GM12878 (cell line): Measurements from ENCODE around the gene BECN2. TPM values are rescaled to one million over a fixed set of nuclear protein-coding genes. Genes with fewer than 3 reads are reported as not detected.

Source experiments
- ATAC-seq: fragments of 200-7000 bp; cut with Tn5 transposase; 3 replicates; pipeline ENCODE4 v1.9.1; 2020; ENCODE audit warnings: mild to moderate bottlenecking, moderate library complexity
- BruUV-seq: library from RNA; stranded (reverse); fragments of 400-500 nt; replicated peaks from 2 replicates; lab custom pipeline; 2021; lab: Mats Ljungman, UMichigan
- CTCF ChIA-PET: fragments of 300-600 bp; sonication (Branson Sonifier 250); formaldehyde crosslinking; extraction: SDS; loops from one replicate; lab custom pipeline; 2021; ENCODE audit warnings: inconsistent platforms; lab: Yijun Ruan, JAX
- POLR2A ChIA-PET: fragments of 350-600 bp; formaldehyde crosslinking; extraction: SDS; loops from one replicate; lab custom pipeline; 2021; ENCODE audit warnings: inconsistent platforms; lab: Charles Lee
- RAD21 ChIA-PET: fragments of 300-600 bp; sonication (Branson Sonifier 250); formaldehyde crosslinking; loops from one replicate; lab custom pipeline; 2023; ENCODE audit warnings: antibody characterized with exemption; ENCODE audit not compliant: unreplicated experiment; lab: Charles Lee
- SMC1A ChIA-PET: fragments of 300-600 bp; sonication (Branson Sonifier 250); formaldehyde crosslinking; loops from one replicate; lab custom pipeline; 2023; ENCODE audit not compliant: unreplicated experiment, uncharacterized antibody; lab: Charles Lee
- DNase-seq: peaks from one replicate; pipeline ENCODE4 v3.0.0-alpha.2; 2011; ENCODE audit warnings: low read depth, low spot score
- FAIRE-seq: peaks from 3 replicates; lab custom pipeline; 2011; peaks lifted over from hg19 to GRCh38; lab: Jason Lieb, UNC
- H2AFZ ChIP-seq: 2 replicates; pipeline ENCODE4 v1.6.0; 2011; ENCODE audit warnings: low read depth, low read length, control low read depth; ENCODE audit not compliant: control insufficient read depth
- H3K27ac ChIP-seq: 2 replicates; pipeline ENCODE4 v1.5.1; 2011; ENCODE audit warnings: control low read depth; ENCODE audit not compliant: control insufficient read depth, insufficient read depth
- H3K27me3 ChIP-seq, 2 experiments: replicated peaks in 1 of 2; 2 replicates each; pipeline versions ENCODE4 v1.6.0 to v1.6.1; 2011; ENCODE audit warnings: low read length in 1 of 2; ENCODE audit not compliant: control insufficient read depth in 2 of 2, insufficient read depth in 2 of 2
- H3K36me3 ChIP-seq, 2 experiments: 2 replicates each; pipeline ENCODE4 v1.5.1; 2011; ENCODE audit warnings: low read length in 1 of 2; ENCODE audit not compliant: control insufficient read depth in 2 of 2, insufficient read depth in 2 of 2
- H3K4me1 ChIP-seq: 2 replicates; pipeline ENCODE4 v1.6.1; 2011; ENCODE audit warnings: mild to moderate bottlenecking, low read length, moderate library complexity, mixed read lengths; ENCODE audit not compliant: control insufficient read depth, insufficient read depth
- H3K4me2 ChIP-seq: 2 replicates; pipeline ENCODE4 v1.6.0; 2011; ENCODE audit warnings: control low read depth; ENCODE audit not compliant: control insufficient read depth, insufficient read depth
- H3K4me3 ChIP-seq: fragments of 200-600 bp; sonication (generic); 2 replicates; pipeline ENCODE4 v1.5.1; 2016
- H3K79me2 ChIP-seq: 2 replicates; pipeline ENCODE4 v1.6.0; 2011; ENCODE audit warnings: low read length; ENCODE audit not compliant: control insufficient read depth, insufficient read depth
- H3K9ac ChIP-seq: 2 replicates; pipeline ENCODE4 v1.8.0; 2011; ENCODE audit warnings: low read length, control low read depth, mixed read lengths; ENCODE audit not compliant: control insufficient read depth, insufficient read depth
- H3K9me3 ChIP-seq: replicated peaks from 3 replicates; pipeline ENCODE4 v1.5.1; 2011; ENCODE audit warnings: mild to moderate bottlenecking, low read length; ENCODE audit not compliant: control insufficient read depth, insufficient read depth
- H4K20me1 ChIP-seq: 2 replicates; pipeline ENCODE4 v1.6.0; 2011; ENCODE audit not compliant: control insufficient read depth, insufficient read depth
- ATF2 ChIP-seq: IDR thresholded peaks from 2 replicates; pipeline ENCODE4 v1.6.1; 2012; ENCODE audit warnings: low read length, inconsistent platforms
- ATF7 ChIP-seq: fragments of 450-650 bp; IDR thresholded peaks from 2 replicates; pipeline ENCODE4 v1.6.1; 2016; ENCODE audit warnings: low read depth, mild to moderate bottlenecking
- CBFB ChIP-seq: IDR thresholded peaks from 2 replicates; pipeline ENCODE4 v1.6.1; 2016; ENCODE audit warnings: antibody characterized with exemption, low read depth
- EGR1 ChIP-seq, 2 experiments: IDR thresholded peaks; 1 replicate in 1 of 2; 2 replicates in 1 of 2; pipeline ENCODE4 v1.6.1; 2011 to 2012; ENCODE audit warnings: low read depth in 2 of 2, low read length in 2 of 2, borderline replicate concordance in 1 of 2, mild to moderate bottlenecking in 1 of 2, moderate library complexity in 1 of 2
- NFXL1 ChIP-seq: fragments of 450-650 bp; IDR thresholded peaks from 2 replicates; pipeline ENCODE4 v1.6.1; 2017; ENCODE audit warnings: antibody characterized with exemption, mild to moderate bottlenecking, borderline replicate concordance
- RBBP5 ChIP-seq: fragments of 200-600 bp; sonication (generic); conservative IDR thresholded peaks from 2 replicates; pipeline ENCODE4 v1.6.1; 2016
- RFX5 ChIP-seq: IDR thresholded peaks from 2 replicates; pipeline ENCODE4 v1.6.1; 2011; ENCODE audit warnings: low read depth, low read length, improper control_type of control experiment
- SIN3A ChIP-seq: IDR thresholded peaks from 2 replicates; pipeline ENCODE4 v1.6.1; 2012; ENCODE audit warnings: low read depth, low read length, improper control_type of control experiment
- SPI1 ChIP-seq: IDR thresholded peaks from 2 replicates; pipeline ENCODE4 v1.6.1; 2011; ENCODE audit warnings: low read depth, mild to moderate bottlenecking, low read length, moderate library complexity, borderline replicate concordance; ENCODE audit not compliant: insufficient read depth
- TCF3 ChIP-seq: IDR thresholded peaks from 2 replicates; pipeline ENCODE4 v1.6.1; 2012; ENCODE audit warnings: low read depth, mild to moderate bottlenecking, low read length, borderline replicate concordance; ENCODE audit not compliant: insufficient read depth
- YY1 ChIP-seq: IDR thresholded peaks from 2 replicates; pipeline ENCODE4 v1.6.1; 2011; ENCODE audit warnings: low read depth, mild to moderate bottlenecking, low read length
- ZBTB4 ChIP-seq: fragments of 450-650 bp; formaldehyde crosslinking; IDR thresholded peaks from 2 replicates; pipeline ENCODE4 v1.4.0; 2022; ENCODE audit warnings: mild to moderate bottlenecking, moderate library complexity
- WGBS: methylation state at CpG from one replicate; pipeline ENCODE4 v1.1.6; 2016; ENCODE audit warnings: low lambda C conversion rate; ENCODE audit not compliant: insufficient replicate concordance, insufficient coverage; ENCODE audit errors: missing lambda C conversion rate; 5-methylcytosine and 5-hydroxymethylcytosine counted together
- in situ Hi-C: fragments of 300-500 bp; cut with MboI; formaldehyde crosslinking; loops from 9 replicates; pipeline ENCODE4 v1.14.3; 2018; ENCODE audit warnings: mixed read lengths
- intact Hi-C: fragments of 100-400 bp; cut with micrococcal nuclease; formaldehyde crosslinking; loops from one replicate; pipeline ENCODE4 v1.14.2; 2022; ENCODE audit not compliant: unreplicated experiment
- polyA plus RNA-seq, 11 experiments: library from polyadenylated mRNA; depleted of rRNA in 4 of 11; unstranded in 6 of 11; stranded (reverse) in 5 of 11; fragments of >200 nt; fragmentation: Nextera tagmentation in 4 of 11; fragmentation: Illumina TruSeq in 1 of 11; extraction: Ambion mirVana in 4 of 11; extraction: Trizol in 1 of 11; gene quantifications; 1 replicate in 1 of 11; 2 replicates in 10 of 11; pipeline versions ENCODE4 v1.2.1 to v1.2.3, GENCODE V29; 2011 to 2016; ENCODE audit warnings: inconsistent platforms in 2 of 11, missing spikeins in 2 of 11, low read depth in 1 of 11
- total RNA-seq, 4 experiments: library from RNA; depleted of rRNA in 3 of 4; stranded (reverse); fragments of >200 nt in 3 of 4; fragmentation: Illumina TruSeq in 1 of 4; extraction: Trizol in 1 of 4; gene quantifications; 2 replicates each; pipeline versions ENCODE4 v1.2.1 to v1.2.3, GENCODE V29; 2013 to 2021

Gene BECN2
- total and polyA plus RNA-seq, 10 of the 15 experiments (the other 5 are each of a cell fraction or from before 2014, with no cell fraction given) = not detected

- no peaks in the 10 kb centered on the region for H3K27me3 ChIP-seq
- H3K4me3 ChIP-seq = no peak overlapping the region
- SMC1A ChIA-PET = no interaction called here
- CTCF ChIA-PET = interaction anchor here (1.3 kb wide), 1 partner anchor 36 kb away, joined by 3 read pairs; no protein-coding TSS in a partner anchor
- ATAC-seq = no peak
- BruUV-seq = no TSS peak
- no peaks in the 10 kb centered on the region for H3K79me2 ChIP-seq
- no peak for FAIRE-seq
- no peak overlapping the region for H3K4me2 ChIP-seq
- no peak overlapping the region for H3K9ac ChIP-seq
- TF ChIP-seq TCF3 (no peak), RFX5 (no peak), SIN3A (no peak), NFXL1 (no peak), SPI1 (no peak), ATF7 (no peak), EGR1 (IDR thresholded peaks at IDR 0.05; ENCODE audit: borderline replicate concordance in 1 of 2, low read depth in 2 of 2, low read length in 2 of 2) (no peak), YY1 (no peak), ZBTB4 (CRISPR knock-in tag) (no peak), RBBP5 (no peak), CBFB (no peak), ATF2 (no peak)
- no peak for DNase-seq
- intact Hi-C loops = no loop called here
- no peaks in the 10 kb centered on the region for H3K36me3 ChIP-seq
- POLR2A ChIA-PET = no interaction called here
- no peaks in the 10 kb centered on the region for H3K4me1 ChIP-seq
- RAD21 ChIA-PET = no interaction called here
- no peak overlapping the region for H2AFZ ChIP-seq
- in situ Hi-C loops = no loop called here
- no peaks in the 10 kb centered on the region; the same call in 1 of the 2 replicates for H4K20me1 ChIP-seq
- H3K27ac ChIP-seq = no peak overlapping the region
- H3K9me3 ChIP-seq = no peaks in the 10 kb centered on the region
- 58% methylated on average over 5 of the region's 5 CpGs for WGBS
Observed at GRCh38 chr1:241950390-241950789, 7.2 kb upstream of the BECN2 start.
